NCI-H82 treated with DMSO at 0.1 percent for 48 hours (cell line): ENCODE data around the gene ARMC5.
"Not testable (repeated sequence)": the region's sequence is repeated elsewhere in the genome, so short reads cannot be mapped to it uniquely, and the experiment has no call there.

Experiments used
- DNase-seq: peaks from one replicate; lab custom pipeline; 2025; ENCODE audit not compliant: unreplicated experiment; lab: John Stamatoyannopoulos, UW

ARMC5 gene, protein sequence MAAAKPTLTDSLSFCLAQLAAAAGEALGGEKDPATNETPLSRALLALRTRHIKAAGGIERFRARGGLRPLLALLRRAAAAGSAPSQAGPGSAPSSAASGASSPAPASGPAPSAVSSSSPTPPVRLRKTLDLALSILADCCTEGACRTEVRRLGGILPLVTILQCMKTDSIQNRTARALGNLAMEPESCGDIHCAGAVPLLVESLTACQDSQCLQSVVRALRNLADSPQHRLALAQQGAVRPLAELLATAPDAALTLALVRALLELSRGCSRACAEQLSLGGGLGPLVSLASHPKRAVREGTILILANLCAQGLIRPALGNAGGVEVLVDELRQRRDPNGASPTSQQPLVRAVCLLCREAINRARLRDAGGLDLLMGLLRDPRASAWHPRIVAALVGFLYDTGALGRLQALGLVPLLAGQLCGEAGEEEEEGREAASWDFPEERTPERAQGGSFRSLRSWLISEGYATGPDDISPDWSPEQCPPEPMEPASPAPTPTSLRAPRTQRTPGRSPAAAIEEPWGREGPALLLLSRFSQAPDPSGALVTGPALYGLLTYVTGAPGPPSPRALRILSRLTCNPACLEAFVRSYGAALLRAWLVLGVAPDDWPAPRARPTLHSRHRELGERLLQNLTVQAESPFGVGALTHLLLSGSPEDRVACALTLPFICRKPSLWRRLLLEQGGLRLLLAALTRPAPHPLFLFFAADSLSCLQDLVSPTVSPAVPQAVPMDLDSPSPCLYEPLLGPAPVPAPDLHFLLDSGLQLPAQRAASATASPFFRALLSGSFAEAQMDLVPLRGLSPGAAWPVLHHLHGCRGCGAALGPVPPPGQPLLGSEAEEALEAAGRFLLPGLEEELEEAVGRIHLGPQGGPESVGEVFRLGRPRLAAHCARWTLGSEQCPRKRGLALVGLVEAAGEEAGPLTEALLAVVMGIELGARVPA

DNA sequence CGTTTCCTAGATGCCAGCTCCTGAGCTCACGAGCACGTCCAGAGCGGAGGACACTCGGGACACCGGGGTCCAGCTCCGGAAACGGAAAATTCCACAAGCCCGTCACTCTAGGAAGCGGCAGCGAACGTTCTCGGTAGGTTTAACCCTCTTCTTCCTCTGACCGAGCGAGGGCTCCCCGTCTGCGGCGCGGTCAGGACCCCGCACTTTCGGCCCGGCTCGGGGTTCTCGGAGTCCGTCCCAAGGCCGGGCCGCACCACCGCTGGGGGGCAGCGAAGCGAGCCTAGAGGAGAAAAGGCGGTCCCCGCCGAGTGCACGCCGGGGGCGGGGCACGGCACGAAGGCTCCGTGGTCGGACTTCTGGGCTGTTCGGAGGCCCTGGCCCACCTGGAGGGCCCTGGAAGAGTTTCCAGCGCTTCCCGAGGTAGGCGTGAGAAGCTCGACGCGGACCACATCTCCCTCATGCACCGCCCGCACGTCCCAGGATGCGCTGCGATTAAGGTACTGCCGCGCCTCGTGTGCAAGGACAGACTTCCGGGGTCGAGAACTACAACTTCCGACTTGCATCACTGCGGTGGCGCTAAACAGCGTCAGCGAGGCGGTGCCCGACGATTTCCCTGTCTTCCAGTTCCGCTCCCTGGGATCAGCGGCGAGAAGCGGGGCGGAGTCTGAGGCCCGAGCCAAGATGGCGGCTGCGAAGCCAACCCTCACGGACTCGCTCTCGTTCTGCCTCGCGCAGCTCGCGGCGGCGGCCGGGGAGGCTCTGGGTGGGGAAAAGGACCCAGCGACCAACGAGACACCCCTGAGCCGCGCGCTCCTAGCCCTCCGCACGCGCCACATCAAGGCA is at the start of gene ARMC5:
TSS of gene ARMC5 (plus strand) at position 658 of the 843 bp plus-strand sequence. CDS start at position 682, 24 bp downstream.
- DNase-seq: peak; percentile 88

DNA sequence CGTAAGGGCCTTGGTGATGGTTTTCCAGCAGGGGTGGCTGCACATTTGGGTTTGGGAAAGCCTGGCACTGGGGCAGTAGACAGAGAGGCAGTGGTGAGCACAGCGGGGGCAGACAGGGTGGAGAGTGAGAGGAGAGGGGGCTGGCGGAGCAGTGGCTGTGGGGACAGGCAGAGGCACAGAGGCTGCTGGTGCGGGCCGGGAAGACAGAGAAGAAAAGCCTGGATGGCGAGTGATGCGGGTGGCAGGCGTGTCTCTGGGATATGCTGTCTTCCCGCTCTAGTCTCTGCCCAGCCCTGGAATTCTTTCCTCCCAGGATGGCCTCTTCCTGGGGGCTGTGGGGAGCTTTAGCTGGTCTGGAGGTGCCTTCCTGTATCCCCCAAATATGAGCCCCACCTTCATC is 49.2 kb upstream of the ARMC5 start:
- no peak for DNase-seq

DNA sequence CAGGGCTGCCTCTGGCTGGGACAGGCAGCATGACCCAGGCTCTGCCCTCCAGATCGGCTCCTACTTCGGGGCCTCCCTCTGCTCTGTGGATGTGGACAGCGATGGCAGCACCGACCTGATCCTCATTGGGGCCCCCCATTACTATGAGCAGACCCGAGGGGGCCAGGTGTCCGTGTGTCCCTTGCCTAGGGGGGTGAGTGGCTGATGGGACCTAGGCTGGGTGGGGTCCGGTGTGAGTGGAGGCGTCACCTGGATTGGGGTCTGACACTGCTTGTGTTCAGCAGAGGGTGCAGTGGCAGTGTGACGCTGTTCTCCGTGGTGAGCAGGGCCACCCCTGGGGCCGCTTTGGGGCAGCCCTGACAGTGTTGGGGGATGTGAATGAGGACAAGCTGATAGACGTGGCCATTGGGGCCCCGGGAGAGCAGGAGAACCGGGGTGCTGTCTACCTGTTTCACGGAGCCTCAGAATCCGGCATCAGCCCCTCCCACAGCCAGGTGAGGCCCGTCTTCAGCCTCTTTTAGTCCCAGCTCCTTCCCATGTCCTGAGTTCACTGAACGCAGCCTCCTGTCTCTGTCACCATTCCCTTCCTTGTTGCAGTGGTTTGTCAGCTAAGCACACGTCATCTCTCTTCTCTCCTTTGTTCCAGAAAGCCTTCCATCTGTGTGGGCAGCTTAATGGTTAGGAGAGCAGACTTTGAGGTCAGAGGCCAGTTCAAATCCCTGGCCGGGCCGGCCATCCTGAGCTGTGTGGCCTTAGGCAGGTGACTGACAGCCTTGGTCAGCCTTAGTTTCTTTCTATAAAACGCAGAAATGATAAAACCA is 48.1 kb upstream of the ARMC5 start:
- DNase-seq: no peak

DNA sequence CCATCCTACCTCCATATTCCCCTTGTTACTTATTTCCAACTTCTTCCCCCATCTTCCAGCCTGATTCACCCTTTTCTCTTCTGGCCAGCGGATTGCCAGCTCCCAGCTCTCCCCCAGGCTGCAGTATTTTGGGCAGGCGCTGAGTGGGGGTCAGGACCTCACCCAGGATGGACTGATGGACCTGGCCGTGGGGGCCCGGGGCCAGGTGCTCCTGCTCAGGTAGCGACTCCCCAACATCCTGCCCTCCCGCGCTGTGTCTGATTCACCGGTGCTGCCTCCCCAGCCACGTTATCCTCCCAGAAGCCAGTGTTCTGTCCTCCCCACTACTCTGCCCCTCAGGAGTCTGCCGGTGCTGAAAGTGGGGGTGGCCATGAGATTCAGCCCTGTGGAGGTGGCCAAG is 46.6 kb upstream of the ARMC5 start:
- no peak for DNase-seq

DNA sequence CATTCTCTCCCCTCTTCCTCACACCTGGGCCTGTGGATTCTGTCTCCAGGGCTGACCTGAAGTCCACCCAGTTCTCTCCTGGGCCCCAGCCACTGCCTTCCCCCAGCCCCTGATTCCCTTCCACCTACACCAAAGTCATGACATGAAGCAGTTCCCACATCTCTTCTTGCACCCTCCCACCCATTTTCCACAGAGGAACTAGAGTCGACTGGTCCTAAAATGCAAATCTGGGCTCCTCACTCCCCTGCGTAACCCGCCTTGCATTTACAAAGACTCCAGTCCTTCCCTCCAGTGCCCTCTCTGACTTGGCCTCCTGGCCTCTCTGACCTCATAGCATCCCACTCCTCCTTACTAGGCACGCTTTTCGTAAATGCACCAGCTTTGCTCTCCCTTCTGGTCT is 45.9 kb upstream of the ARMC5 start:
- no peak for DNase-seq

DNA sequence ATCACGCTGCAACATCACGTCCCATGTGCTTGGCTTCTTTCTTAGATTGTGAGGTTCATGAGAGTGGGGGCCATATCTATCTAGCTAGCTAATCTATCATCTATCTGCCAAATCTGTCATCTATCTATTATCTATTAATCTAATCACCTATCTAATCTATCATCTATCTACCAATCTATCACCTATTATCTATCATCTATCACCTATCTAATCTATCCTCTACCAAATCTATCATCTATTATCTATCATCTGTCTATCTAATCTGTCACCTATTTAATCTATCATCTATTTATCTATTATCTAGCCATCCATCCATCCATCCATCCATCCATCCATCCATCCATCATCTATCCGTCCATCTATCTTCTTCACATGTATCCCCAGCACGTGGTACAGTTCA is 45.4 kb upstream of the ARMC5 start:
- DNase-seq: no peak

DNA sequence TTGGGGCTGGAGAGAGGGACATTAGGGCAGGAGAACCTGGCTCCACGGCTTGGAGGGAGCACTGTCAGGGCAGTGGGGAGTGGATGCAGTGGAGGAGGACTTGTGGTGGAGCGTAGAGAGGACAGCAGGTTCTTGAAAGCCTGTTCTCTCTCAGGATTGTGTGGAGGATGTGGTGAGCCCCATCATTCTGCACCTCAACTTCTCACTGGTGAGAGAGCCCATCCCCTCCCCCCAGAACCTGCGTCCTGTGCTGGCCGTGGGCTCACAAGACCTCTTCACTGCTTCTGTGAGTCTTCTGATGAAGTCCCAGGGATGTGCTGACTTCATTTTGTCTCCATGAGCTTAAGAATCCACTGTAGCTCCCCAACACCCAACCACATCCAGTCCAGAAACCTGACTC is 44.6 kb upstream of the ARMC5 start:
- no peak for DNase-seq

DNA sequence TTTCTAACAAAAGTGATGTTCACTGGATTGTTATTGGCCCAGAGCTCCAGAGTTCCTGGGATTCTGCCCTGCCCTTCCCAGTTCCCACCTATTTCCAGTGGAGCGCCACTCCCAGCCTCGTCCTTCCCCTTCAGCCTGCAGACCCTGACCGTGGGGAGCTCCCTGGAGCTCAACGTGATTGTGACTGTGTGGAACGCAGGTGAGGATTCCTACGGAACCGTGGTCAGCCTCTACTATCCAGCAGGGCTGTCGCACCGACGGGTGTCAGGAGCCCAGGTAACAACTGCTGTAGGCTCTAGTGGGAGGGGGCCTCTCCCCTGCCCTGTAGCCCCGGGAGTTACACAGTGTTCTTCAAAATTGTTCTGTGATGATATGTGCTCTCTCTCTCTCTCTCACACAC is 42.9 kb upstream of the ARMC5 start:
- DNase-seq: no peak

DNA sequence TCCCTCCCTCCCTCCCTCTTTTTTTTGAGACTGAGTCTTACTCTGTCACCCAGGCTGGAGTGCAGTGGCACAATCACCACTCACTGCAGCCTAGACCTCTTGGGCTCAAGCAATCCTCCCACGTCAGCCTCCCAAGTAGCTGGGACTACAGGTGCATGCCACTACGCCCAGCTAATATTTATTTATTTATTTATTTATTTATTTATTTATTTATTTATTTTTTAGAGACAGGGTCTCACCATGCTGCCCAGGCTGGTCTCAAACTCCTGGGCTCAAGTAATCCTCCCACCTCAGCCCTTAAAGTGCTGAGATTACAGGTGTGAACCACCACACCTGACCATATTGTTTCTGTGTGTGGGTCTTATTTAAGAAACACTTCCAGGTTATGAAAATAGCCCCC is 42.3 kb upstream of the ARMC5 start:
- not testable (repeated sequence) for DNase-seq

DNA sequence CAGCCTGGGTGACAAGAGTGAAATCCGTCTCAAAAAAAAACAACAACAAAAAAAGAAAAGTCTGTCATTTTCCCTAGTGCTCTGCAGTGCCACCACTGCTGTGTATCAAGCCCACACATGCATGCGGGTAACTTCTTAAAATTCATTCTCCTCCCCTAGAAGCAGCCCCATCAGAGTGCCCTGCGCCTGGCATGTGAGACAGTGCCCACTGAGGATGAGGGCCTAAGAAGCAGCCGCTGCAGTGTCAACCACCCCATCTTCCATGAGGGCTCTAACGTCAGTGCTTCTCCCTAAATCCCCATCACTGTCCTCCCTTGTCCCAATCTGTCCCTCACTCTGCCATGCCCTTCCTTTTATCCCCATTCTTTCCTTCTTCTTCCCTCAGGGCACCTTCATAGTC is 41.4 kb upstream of the ARMC5 start:
- DNase-seq: no peak

DNA sequence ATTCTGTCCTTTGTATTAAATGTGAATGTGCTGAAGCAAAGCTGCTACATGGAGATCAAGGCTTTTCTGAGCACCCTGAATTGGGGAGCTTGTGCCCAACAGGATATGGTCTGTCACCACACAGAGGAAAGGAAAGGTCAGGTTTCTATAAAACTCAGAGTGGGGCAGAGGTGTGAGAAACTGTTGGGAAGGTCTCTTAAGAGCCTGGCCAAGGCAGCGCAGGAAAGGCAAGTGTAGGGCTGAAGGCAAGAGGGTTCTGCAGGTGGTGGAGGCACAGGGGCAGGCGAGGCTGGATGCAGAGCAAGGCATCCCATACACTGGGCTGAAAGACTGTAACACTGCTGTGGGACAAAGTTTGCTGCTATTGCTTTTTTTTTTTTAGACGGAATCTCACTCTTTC is 39.3 kb upstream of the ARMC5 start:
- DNase-seq: no peak

DNA sequence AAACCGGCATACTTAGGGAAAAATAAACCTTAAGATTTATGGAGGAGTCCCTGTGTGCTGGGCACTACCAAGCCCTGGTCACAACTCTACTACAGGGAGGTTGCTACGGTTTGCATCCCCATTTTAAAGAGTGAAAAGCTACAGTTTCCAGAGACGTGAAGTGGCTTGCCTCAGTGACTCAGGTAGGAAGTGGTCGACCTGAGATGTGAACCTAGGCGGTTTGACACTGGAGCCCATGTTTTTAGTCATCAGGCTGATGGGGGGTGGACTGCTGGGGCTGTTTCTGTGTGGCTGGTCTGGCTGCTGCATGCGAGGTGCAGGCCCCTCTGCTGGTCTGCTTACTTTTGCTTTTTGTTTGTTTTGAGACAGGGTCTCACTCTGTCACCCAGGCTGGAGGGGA is 37.7 kb upstream of the ARMC5 start:
- no peak for DNase-seq

DNA sequence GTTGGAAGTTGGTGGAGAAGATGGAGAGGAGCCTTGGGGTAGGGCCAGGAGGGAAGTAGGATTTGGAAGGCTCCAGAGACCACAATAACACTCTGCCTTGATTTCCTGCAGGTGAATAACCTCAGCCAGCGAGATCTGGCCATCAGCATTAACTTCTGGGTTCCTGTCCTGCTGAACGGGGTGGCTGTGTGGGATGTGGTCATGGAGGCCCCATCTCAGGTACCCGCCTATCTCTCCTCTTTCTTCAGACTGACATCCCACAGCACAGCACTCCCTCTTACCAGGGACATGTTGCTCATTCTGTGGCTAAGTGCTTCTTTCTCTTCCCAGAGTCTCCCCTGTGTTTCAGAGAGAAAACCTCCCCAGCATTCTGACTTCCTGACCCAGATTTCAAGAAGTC is 36.1 kb upstream of the ARMC5 start:
- DNase-seq: no peak

DNA sequence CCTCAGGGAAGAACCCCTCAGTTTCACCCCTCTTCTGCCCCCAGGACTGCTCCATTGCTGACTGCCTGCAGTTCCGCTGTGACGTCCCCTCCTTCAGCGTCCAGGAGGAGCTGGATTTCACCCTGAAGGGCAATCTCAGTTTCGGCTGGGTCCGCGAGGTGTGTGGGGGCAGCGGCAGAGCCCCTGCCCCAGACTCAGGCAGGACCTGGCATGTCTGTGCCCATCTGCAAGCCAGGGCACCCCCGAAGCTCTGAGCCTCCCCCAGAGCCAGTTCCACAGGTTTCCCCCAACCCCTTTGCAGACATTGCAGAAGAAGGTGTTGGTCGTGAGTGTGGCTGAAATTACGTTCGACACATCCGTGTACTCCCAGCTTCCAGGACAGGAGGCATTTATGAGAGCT is 35.5 kb upstream of the ARMC5 start:
- DNase-seq: no peak

DNA sequence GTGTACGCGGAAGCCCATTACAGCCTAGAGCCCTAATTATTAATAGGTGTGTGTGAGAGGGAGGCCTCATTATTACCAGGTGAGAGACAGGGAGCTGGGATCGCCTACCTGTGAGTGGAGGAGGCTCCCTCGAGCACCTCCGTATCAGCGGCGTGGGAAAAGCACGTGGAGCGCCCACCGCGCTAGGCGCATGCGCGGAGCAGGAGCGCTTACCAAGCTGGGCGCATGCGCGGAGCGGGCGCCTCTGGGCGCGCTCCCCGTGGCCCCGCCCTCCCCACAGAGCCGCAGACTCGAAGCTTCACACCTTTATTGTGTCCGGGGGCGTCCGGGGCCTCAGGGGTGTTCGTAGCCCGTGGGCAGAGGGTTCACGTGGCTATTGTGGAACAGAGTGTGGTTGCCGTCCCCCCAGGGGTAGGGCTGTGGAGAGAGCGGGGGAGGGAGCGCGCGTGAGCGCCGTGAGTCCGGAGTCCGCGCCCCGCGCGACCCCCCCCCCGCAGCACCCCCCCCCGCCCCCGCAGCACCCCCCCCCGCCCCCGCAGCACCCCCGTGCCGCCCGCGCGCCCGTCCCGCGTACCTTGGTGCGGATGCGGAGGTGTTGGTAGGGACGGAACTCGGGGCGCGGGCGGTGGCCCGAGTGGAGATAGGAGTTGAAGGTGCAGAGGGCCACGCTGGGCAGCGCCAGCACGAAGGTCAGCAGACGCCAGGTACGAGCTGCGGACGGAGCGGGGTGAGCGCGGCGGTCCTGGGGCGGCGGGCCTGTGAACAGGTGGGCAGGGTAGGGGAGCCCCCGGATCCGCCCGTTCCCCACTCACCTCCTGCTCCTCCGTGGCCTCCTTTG is 31.6 kb upstream of the ARMC5 start:
- no peak for DNase-seq

DNA sequence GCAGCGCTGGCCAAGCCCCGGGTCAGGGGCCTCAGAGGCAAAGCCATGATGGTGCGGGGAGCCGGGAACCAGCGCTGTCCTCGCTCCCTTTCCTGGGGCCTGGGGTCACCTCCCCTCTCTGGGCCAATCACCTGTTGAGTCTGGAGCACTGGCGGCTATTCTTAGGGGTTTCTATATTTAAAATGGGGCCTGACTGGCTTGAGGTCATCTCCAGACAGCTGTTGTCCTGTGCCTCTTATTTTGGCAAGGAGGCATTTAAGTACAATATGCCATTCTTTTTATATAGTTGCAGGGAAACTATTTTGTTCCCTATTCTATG is 31.1 kb upstream of the ARMC5 start, which contains the start of gene COX6A2:
TSS of gene COX6A2 (minus strand) at position 82 of the 319 bp plus-strand sequence. CDS start at position 47, 35 bp downstream.
- no peak for DNase-seq

DNA sequence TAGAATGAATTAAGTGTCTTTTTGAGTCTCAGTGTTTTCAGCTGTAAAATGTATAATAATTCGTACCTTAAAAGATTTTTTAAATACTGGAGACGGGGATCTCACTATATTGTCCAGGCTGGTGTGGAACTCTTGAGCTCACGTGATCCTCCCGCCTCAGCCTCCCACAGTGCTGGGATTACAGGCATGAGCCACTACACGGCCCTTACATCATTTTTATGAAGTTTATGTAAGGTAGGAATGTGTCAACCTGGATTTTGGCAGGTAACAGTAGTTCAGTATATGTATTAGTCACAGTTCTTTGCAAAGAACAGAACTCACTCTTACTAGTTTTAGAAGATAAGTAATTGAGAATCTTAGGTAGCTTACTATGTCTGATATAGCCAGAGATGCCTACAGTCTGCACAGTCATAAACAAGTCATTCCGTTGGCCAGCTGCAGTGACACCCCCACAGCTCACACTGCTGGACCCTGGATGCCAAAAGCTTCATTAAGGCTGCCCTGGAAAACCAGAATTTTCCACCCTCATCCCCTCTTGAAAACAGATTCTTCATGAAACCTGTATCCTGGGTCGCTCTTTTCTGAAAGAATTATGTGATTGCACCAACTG is 30.6 kb upstream of the ARMC5 start:
- no peak for DNase-seq

DNA sequence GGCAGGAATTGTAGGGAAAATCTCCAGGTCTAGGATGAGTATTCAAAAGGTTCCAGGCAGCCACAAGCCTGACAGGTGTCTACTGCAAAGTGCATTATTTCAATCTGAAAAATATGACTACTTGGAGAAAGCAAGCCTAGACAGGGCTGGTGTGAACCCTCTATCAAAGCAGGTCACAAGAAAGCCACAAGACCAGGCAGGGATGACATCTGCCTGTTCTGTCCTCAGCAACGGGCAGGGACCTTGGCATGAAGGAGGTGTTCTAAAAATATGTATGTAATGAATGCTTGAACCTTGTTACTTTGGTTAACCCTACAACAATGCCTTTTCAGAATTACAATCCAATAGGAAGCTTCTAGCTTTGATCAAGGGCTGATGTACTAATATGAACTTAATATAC is 30.0 kb upstream of the ARMC5 start:
- DNase-seq: no peak

DNA sequence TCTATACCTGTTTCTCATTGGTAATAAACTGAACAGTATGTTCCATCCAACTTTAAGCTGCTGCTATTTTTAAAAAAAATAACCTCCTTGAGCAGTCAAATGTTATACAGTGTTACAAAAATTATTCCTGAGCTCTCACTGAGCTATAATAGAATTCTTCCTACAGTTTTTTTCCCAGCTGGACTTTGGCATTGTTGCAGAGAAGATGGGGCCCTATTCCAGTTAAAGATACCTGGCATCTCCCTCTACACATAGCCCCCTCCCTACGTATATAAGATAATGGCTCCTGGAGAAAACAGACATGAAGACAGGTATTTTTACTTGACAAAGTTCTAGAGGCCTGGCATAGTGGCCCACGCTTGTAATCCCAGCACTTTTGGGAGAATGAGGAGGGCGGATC is 29.5 kb upstream of the ARMC5 start:
- DNase-seq: no peak
